Measurements from ENCODE around the gene NTM. TPM values are rescaled to one million over a fixed set of nuclear protein-coding genes. Genes with fewer than 3 reads are reported as not detected.

NTM gene
- polyA plus RNA-seq, 1 donor from 2014 or later: 39.4 TPM

DNA sequence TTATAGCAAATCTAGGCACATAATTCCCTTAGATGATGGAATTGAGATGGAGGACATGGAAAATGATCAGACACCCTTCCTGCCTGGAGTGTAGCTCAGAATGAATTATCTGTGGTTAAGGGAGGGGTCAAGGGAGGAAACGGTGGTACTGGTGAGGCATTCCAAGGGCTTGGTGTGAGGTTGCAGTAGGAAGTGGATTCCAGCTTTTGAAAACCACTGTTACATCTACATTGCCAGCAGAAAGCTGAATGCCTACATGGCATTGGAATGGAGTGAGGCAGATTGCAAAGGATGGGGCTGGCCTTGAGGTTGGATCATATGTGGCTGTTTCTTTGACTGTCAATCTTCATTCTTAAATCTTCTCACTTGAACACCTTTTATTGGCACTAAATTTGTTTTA, 684.4 kb downstream of the NTM start:
- Histone ChIP-seq H3K9me2 (ENCODE audit: insufficient read depth, low read length) (no peaks in the 10 kb centered on the region), H4K20me1 (ENCODE audit: insufficient read depth) (no peaks in the 10 kb centered on the region), H2AFZ (ENCODE audit: low read depth, low read length) (no peak overlapping the region), H3K9ac (ENCODE audit: low read length) (no peak overlapping the region), H3K4me2 (ENCODE audit: low read length) (no peak overlapping the region), H3K9me3 (ENCODE audit: low read length) (no peaks in the 10 kb centered on the region), H3K79me2 (replicated peaks; ENCODE audit: insufficient read depth, low read length) (no peaks in the 10 kb centered on the region), H3K36me3 (ENCODE audit: insufficient read depth, low read length) (no peaks in the 10 kb centered on the region), H3K27ac (ENCODE audit: low read length) (no peak overlapping the region), H3F3A (ENCODE audit: insufficient read depth, low read length, poor library complexity, severe bottlenecking) (no peaks in the 10 kb centered on the region), H3K27me3 (ENCODE audit: insufficient read depth, low read depth, low read length) (no peaks in the 10 kb centered on the region), H3K4me3 (ENCODE audit: low read length) (no peak overlapping the region)
- TF ChIP-seq, protein P1, sequence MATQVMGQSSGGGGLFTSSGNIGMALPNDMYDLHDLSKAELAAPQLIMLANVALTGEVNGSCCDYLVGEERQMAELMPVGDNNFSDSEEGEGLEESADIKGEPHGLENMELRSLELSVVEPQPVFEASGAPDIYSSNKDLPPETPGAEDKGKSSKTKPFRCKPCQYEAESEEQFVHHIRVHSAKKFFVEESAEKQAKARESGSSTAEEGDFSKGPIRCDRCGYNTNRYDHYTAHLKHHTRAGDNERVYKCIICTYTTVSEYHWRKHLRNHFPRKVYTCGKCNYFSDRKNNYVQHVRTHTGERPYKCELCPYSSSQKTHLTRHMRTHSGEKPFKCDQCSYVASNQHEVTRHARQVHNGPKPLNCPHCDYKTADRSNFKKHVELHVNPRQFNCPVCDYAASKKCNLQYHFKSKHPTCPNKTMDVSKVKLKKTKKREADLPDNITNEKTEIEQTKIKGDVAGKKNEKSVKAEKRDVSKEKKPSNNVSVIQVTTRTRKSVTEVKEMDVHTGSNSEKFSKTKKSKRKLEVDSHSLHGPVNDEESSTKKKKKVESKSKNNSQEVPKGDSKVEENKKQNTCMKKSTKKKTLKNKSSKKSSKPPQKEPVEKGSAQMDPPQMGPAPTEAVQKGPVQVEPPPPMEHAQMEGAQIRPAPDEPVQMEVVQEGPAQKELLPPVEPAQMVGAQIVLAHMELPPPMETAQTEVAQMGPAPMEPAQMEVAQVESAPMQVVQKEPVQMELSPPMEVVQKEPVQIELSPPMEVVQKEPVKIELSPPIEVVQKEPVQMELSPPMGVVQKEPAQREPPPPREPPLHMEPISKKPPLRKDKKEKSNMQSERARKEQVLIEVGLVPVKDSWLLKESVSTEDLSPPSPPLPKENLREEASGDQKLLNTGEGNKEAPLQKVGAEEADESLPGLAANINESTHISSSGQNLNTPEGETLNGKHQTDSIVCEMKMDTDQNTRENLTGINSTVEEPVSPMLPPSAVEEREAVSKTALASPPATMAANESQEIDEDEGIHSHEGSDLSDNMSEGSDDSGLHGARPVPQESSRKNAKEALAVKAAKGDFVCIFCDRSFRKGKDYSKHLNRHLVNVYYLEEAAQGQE (IDR thresholded peaks at IDR 0.05; ENCODE audit: borderline replicate concordance): no peak
- TF ChIP-seq EZH2 (IDR thresholded peaks at IDR 0.05; ENCODE audit: borderline replicate concordance, insufficient read depth, low read length, poor library complexity, severe bottlenecking): no peak
- no peak for TF ChIP-seq MXI1 (conservative IDR thresholded peaks at IDR 0.05; ENCODE audit: poor library complexity, severe bottlenecking)
- no peak for TF ChIP-seq TAF1 (IDR thresholded peaks at IDR 0.05; ENCODE audit: low read depth)

DNA sequence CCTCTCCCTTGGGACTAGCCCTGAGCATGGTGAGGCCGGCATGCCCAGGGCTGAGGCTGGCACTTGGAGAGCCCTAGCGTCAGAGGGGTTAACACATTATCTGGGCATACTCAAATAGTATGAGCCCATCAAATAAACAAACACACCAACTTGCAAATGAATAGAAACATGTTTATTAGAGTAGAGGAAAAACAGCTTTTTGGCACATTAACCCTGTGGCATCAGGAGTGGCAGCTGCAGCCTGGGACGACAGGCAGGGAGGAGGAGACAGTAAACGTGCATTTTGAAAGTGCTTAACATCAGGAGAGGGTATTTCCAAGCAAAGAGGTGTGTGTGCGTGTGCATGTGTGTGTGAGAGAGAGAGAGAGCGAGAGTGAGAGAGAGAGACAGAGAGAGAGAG, 684.9 kb downstream of the NTM start:
- H3K27me3 ChIP-seq (ENCODE audit: insufficient read depth, low read depth, low read length): no peaks in the 10 kb centered on the region
- no peak overlapping the region for H3K9ac ChIP-seq (ENCODE audit: low read length)
- H3K27ac ChIP-seq (ENCODE audit: low read length): no peak overlapping the region
- H3K9me3 ChIP-seq (ENCODE audit: low read length): no peaks in the 10 kb centered on the region
- TF ChIP-seq, protein P1 (IDR thresholded peaks at IDR 0.05; ENCODE audit: borderline replicate concordance): no peak
- TF ChIP-seq, protein P2, sequence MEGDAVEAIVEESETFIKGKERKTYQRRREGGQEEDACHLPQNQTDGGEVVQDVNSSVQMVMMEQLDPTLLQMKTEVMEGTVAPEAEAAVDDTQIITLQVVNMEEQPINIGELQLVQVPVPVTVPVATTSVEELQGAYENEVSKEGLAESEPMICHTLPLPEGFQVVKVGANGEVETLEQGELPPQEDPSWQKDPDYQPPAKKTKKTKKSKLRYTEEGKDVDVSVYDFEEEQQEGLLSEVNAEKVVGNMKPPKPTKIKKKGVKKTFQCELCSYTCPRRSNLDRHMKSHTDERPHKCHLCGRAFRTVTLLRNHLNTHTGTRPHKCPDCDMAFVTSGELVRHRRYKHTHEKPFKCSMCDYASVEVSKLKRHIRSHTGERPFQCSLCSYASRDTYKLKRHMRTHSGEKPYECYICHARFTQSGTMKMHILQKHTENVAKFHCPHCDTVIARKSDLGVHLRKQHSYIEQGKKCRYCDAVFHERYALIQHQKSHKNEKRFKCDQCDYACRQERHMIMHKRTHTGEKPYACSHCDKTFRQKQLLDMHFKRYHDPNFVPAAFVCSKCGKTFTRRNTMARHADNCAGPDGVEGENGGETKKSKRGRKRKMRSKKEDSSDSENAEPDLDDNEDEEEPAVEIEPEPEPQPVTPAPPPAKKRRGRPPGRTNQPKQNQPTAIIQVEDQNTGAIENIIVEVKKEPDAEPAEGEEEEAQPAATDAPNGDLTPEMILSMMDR (IDR thresholded peaks at IDR 0.05; ENCODE audit: poor library complexity, severe bottlenecking): no peak
- no peak for TF ChIP-seq RAD21 (conservative IDR thresholded peaks at IDR 0.05)
- no peak for TF ChIP-seq EP300 (conservative IDR thresholded peaks at IDR 0.05; ENCODE audit: poor library complexity, severe bottlenecking)
- H3K36me3 ChIP-seq (ENCODE audit: insufficient read depth, low read length): no peaks in the 10 kb centered on the region
- no peak overlapping the region for H3K4me3 ChIP-seq (ENCODE audit: low read length)
- no peaks in the 10 kb centered on the region for H4K20me1 ChIP-seq (ENCODE audit: insufficient read depth)
- no peaks in the 10 kb centered on the region for H3F3A ChIP-seq (ENCODE audit: insufficient read depth, low read length, poor library complexity, severe bottlenecking)
- no peak overlapping the region for H2AFZ ChIP-seq (ENCODE audit: low read depth, low read length)
- H3K9me2 ChIP-seq (ENCODE audit: insufficient read depth, low read length): no peaks in the 10 kb centered on the region
- no peak overlapping the region for H3K4me2 ChIP-seq (ENCODE audit: low read length)
- no peaks in the 10 kb centered on the region for H3K79me2 ChIP-seq (replicated peaks; ENCODE audit: insufficient read depth, low read length)

Measured in neural cell (in vitro differentiated cells).